ENCODE results near the gene MUS81. TPM values are rescaled to one million over a fixed set of nuclear protein-coding genes. Genes with fewer than 3 reads are reported as not detected.

MUS81 gene
- total RNA-seq, 1 donor from 2014 or later: 58.4 TPM

DNA sequence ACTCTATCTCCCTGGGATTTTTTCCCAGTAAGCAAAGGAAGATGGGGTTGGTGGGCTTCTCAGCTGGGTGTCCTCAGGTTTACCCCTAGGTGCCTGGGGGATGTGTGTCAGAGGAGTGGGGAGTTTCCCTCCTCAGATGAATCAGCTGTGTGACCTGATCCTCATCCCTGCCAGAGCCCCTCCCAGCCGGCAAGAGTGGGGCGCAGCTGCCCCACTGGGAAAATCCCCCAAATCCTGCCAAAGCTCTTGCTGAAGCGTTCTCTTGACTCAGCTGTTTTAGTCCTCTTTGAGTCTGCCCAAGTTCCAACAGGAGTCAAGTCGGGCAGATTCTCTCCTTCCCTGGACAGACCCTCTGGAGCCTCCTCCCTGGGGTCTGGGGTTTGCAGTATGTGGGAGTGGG is 52.6 kb downstream of the MUS81 start:
- H3K27me3 ChIP-seq (ENCODE audit: control insufficient read depth, insufficient read depth, low read length): no peaks in the 10 kb centered on the region
- H3K4me3 ChIP-seq (ENCODE audit: low read depth, low read length): no peak overlapping the region
- TF ChIP-seq, protein P1, sequence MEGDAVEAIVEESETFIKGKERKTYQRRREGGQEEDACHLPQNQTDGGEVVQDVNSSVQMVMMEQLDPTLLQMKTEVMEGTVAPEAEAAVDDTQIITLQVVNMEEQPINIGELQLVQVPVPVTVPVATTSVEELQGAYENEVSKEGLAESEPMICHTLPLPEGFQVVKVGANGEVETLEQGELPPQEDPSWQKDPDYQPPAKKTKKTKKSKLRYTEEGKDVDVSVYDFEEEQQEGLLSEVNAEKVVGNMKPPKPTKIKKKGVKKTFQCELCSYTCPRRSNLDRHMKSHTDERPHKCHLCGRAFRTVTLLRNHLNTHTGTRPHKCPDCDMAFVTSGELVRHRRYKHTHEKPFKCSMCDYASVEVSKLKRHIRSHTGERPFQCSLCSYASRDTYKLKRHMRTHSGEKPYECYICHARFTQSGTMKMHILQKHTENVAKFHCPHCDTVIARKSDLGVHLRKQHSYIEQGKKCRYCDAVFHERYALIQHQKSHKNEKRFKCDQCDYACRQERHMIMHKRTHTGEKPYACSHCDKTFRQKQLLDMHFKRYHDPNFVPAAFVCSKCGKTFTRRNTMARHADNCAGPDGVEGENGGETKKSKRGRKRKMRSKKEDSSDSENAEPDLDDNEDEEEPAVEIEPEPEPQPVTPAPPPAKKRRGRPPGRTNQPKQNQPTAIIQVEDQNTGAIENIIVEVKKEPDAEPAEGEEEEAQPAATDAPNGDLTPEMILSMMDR (IDR thresholded peaks at IDR 0.05; ENCODE audit: insufficient read depth, low read length, severe bottlenecking): no peak
- H3K36me3 ChIP-seq (ENCODE audit: control insufficient read depth, insufficient read depth, low read length): peaks cover 2% of the 10 kb centered on the region
- FAIRE-seq: no peak
- DNase-seq (ENCODE audit: low read depth): peak; percentile 91

DNA sequence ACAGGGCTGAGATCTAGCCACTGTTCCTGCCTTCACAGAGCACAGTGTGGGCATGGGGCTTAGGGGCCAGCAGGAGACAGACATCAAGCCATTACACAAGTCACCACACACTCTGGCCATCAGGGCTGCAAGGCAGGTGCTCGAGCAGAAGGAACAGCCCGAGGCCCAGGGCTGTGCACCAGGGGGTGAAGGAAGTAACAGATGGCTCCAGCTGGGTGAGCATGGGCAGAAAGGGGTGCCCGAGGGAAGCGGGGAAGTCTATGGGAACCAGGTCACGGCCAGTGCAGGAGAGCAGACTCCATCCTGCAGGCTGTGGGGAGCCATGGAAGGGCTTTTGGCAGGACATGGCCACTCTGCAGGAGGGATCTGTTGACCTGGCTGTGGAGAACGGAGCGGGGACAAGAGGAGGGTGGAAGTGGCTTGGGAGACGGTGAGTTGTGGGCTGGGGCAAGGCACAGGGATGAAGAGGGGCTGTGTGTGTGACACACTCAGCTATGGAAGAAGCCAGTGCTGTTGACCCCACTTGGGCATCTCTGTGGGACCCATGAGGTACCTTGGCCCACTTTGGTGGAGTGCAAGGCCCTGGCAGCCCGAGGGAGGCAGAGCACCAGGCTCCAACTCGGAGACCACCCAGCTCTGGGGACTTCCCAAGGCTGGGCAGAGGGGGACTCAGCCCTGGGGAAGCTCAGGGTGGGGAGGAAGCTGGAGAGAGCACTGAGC is 55.0 kb downstream of the MUS81 start:
- Histone ChIP-seq H3K27me3 (ENCODE audit: control insufficient read depth, insufficient read depth, low read length) (no peaks in the 10 kb centered on the region), H3K36me3 (ENCODE audit: control insufficient read depth, insufficient read depth, low read length) (peaks cover 2% of the 10 kb centered on the region), H3K4me3 (ENCODE audit: low read depth, low read length) (no peak overlapping the region)
- TF ChIP-seq, protein P1 (IDR thresholded peaks at IDR 0.05; ENCODE audit: insufficient read depth, low read length, severe bottlenecking): no peak
- DNase-seq (ENCODE audit: low read depth): no peak
- FAIRE-seq: no peak

DNA sequence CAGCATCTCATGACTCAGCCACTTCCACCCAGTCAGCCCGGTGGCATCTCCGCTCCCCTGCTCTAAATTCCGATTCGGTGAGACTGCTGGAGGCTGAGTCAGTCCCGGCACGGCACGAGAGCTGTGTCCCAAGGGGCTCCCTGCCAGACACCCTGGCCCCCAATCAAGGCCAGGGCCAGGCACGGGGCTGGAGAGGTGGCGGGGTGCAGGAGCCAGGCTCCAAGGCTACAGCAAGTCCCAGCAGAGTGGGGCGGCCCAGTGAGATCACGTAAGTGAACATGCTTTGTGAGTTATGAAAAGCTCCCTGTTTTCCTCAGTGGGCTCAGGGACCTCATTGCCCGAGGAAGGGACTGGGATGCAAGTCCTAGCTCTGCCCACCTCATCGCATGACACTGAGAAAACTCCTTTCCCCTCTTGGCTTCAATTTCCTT is 55.6 kb downstream of the MUS81 start:
- FAIRE-seq (peak; percentile 60), DNase-seq (ENCODE audit: low read depth) (peak; percentile 95)
- H3K4me3 ChIP-seq (ENCODE audit: low read depth, low read length): no peak overlapping the region

More for the DNA sequence above, 55.6 kb downstream of the MUS81 start:
- Histone ChIP-seq H3K36me3 (ENCODE audit: control insufficient read depth, insufficient read depth, low read length) (peaks cover 7% of the 10 kb centered on the region), H3K27me3 (ENCODE audit: control insufficient read depth, insufficient read depth, low read length) (no peaks in the 10 kb centered on the region)
- TF ChIP-seq, protein P1 (IDR thresholded peaks at IDR 0.05; ENCODE audit: insufficient read depth, low read length, severe bottlenecking): no peak

Other genes with a start within 250 kb of the MUS81 start
- 11.1 and 18.6 TPM in 2 replicates for gene MAP3K11, start 246.2 kb upstream of the MUS81 start, total RNA-seq
- 5.3 and 10.2 TPM in 2 replicates for gene PCNX3, start 244.7 kb upstream of the MUS81 start, total RNA-seq
- 11.1 and 15.1 TPM in 2 replicates for gene SIPA1, start 222.3 kb upstream of the MUS81 start, total RNA-seq
- gene RELA, start 197.5 kb upstream of the MUS81 start, total RNA-seq: 9.5 and 15.2 TPM in 2 replicates
- 34.8 and 37.6 TPM in 2 replicates for gene KAT5, start 148.2 kb upstream of the MUS81 start, total RNA-seq
- 19.8 and 21.1 TPM in 2 replicates for gene RNASEH2C, start 139.6 kb upstream of the MUS81 start, total RNA-seq
- 6.1 and 8.4 TPM in 2 replicates for gene AP5B1, start 79.5 kb upstream of the MUS81 start, total RNA-seq
- gene OVOL1, start 73.4 kb upstream of the MUS81 start, total RNA-seq: 6.3 and 17.8 TPM in 2 replicates
- gene SNX32, start 26.5 kb upstream of the MUS81 start, total RNA-seq: under 0.01 TPM in 1 of 2 replicates, not detected in the other
- 764 and 971 TPM in 2 replicates for gene CFL1, start 2.3 kb upstream of the MUS81 start, total RNA-seq
- 2.9 and 5.6 TPM in 2 replicates for gene EFEMP2, start 12.4 kb downstream of the MUS81 start, total RNA-seq
- gene CTSW, start 19.4 kb downstream of the MUS81 start, total RNA-seq: not detected in 2 replicates
- 103 and 157 TPM in 2 replicates for gene FIBP, start 28.0 kb downstream of the MUS81 start, total RNA-seq
- 19.6 and 29.7 TPM in 2 replicates for gene CCDC85B, start 30.2 kb downstream of the MUS81 start, total RNA-seq
- 2.6 and 3.1 TPM in 2 replicates for gene FOSL1, start 40.0 kb downstream of the MUS81 start, total RNA-seq
- 8.4 and 12.9 TPM in 2 replicates for gene C11orf68, start 58.6 kb downstream of the MUS81 start, total RNA-seq
- 176 and 429 TPM in 2 replicates for gene DRAP1, start 59.0 kb downstream of the MUS81 start, total RNA-seq
- gene TSGA10IP, start 85.0 kb downstream of the MUS81 start, total RNA-seq: under 0.01 TPM in 1 of 2 replicates, not detected in the other
- 32.4 and 51.7 TPM in 2 replicates for gene SART1, start 101.3 kb downstream of the MUS81 start, total RNA-seq
- gene EIF1AD, start 141.7 kb downstream of the MUS81 start, total RNA-seq: 39.7 and 44.5 TPM in 2 replicates
- gene BANF1, start 142.1 kb downstream of the MUS81 start, total RNA-seq: 8.4 and 14.0 TPM in 2 replicates
- gene CST6, start 151.6 kb downstream of the MUS81 start, total RNA-seq: 3.9 and 4.4 TPM in 2 replicates
- 0.26 TPM in 1 of 2 replicates, not detected in the other for gene CATSPER1, start 166.0 kb downstream of the MUS81 start, total RNA-seq
- gene GAL3ST3, start 188.7 kb downstream of the MUS81 start, total RNA-seq: not detected in 2 replicates
- 88.2 and 91.0 TPM in 2 replicates for gene SF3B2, start 191.9 kb downstream of the MUS81 start, total RNA-seq
- gene PACS1, start 209.8 kb downstream of the MUS81 start, total RNA-seq: 6.8 and 7.0 TPM in 2 replicates

Data from bronchial epithelial cell (primary cell).